Effector CD4-positive, alpha-beta T cell (primary cell): ENCODE data around the gene SHISA9.

Source experiments
- DNase-seq: peaks from one replicate; pipeline ENCODE4 v3.0.0-alpha.2; 2020

Gene SHISA9

DNA sequence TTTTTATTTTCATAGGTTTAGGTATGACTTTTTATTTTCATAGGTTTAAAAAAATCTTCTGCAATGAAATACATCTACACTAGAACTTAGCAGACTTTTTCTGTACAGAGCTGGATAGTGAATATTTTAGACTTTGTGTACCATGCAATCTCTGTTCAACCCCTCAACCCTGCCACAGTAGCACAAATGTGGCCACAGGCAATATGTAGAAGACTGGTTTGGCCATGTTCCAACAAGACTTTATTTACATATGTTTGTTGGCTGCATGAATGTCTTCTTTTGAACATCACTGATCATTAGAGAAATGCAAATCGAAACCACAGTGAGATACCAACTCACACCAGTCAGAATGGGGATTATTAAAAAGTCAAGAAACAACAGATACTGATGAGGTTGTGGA is 229.2 kb downstream of the SHISA9 start:
- DNase-seq: no peak

DNA sequence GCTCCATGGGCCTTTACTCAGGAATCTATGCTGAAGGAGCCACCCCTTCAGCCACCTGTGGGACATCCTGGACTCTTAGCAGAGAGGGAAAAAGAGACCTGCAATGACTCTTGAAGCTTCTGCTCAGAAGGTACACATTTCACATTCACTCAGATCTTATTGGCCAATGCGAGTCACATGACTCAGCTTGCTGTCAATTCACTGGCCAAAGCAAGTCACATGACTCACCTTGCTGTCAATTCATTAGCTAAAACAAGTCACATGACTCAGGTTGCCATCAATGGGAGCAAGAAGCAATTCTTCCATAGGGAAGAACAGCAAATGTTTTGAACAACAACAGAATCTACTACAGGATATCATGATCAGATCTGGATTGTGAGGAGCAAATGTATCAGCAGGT is 233.4 kb downstream of the SHISA9 start:
- DNase-seq: no peak

DNA sequence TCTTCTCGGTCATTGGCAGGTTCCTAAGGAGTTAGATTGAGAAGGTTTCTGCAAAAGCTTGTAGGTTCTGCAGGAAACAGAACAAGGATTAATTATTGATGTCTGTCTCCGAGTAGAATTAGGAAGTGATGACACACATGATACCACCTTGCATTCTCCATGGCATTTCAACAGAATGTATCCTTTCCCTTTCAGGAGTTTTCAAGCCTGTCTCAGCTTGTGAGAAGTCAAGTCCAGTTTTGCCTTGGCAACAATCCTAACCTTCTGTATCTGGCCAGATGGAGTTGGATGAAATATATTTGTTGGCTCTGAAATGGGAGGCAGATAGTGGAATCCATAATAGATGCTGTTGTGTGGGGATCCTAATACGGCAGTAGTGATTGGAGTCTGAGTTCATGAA is 235.5 kb downstream of the SHISA9 start:
- no peak for DNase-seq

DNA sequence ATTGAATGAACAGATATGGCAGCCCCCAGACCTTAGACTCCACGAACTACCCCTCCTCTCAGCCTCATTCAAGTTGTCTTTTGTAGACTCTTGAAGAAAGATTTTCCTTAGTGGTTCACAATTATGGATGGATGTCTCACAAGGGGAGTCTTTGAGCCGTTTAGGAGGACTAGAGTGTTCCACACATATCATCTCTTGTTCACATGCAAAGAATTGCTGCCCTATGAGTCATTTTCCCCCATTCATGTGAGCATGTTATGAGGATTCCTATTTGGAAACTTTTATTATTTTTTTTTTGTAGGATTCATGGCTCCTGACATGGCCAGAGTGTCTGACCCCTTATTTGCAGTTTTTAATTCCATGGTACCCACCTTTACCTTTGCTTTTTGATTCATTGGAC is 237.1 kb downstream of the SHISA9 start:
- no peak for DNase-seq

DNA sequence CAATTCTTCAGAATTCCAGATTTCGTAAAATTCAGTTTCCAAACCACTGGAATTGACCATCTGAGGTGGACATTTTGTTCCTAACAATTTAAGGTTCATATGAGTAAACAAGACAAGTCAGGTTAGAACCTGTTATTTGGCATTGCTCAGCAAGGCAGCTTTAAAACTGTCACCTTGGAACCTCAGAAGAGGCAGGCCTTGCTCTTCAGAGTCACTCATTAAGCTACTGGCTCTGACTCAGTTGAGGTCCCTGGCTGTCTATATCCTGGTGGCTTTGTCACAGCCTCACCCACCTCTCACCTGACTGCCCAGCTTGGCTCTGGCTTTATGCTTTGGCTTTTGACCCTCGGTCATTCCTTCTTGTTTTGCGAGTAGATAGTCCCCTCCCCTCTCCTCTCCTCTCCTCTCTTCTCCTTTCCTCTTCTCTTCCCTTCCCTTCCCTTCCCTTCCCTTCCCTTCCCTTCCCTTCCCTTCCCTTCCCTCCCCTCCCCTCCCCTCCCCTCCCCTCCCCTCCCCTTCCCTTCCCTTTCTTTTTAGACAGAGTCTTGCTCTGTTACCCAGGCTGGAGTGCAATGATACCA is 238.4 kb downstream of the SHISA9 start:
- DNase-seq: no peak

DNA sequence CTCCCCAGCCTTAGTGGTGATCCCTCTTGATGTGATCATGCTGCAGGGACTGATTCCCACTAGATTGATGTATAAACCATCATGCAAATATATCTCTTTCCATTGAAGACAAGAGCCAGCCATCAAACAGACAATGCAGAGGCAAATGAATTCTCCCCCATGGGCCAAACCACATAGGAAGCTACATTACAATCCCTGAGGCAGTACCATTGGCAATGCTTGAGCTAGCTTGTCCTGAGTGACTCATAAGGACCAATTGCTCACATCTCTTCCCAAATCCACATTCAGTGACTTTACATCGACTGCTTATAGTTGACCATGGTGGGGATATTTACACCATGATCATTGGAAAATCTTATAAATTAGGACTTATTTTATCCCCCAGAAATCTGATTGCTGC is 242.2 kb downstream of the SHISA9 start:
- DNase-seq: no peak

DNA sequence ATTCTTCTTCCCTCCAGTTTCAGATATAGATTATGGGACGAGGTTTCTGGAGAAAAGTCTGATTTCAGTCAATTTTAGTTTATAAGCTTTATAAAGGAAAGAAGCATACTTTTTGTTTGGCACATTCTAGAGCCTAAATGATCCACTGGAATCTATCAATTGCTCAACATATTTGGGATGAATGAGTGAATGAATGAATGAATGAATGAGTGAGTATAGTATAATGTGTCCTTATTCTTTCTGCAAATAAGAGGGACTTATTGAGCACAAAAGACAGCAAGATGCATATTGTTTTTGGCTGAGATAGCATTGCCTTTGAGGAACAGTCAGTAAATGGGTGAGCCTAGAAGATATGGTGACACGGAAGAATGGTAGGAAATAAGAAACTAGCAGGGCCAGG is 245.4 kb downstream of the SHISA9 start:
- DNase-seq: no peak

DNA sequence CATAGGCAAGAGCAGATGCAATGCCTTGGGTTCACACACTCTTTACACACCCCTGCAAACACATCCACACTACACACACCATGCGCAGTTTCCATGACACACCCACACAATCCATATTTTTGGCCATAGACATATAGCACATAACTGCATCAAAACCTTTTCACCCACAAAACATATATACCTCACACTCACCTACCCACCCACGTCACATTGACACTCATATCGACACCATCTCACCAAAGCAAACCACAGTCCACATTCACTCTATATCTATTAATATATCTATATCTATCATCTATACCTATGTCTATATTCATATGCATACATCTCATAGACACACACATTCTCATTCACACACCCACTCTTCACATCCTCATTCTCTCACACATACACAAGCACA is 246.9 kb downstream of the SHISA9 start:
- no peak for DNase-seq

DNA sequence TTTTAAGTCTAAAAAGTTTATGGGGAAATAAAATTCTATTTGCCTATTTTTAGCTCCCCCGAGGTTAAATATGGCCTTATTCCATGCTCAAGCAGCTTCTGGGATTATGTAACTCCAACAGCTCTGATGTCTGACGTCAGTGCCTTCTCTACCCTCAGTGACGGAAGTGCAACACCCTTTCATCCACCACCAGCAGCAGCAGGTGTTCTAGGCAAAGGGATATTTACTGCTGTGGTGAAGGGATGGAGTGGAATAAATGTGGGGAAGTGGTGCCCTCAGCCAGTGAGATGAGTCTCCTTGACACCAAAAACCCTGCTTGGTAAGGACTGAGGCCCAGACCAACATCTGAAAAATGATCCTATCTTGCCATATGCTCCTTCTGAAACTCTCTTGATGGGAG is 247.4 kb downstream of the SHISA9 start:
- DNase-seq: no peak

DNA sequence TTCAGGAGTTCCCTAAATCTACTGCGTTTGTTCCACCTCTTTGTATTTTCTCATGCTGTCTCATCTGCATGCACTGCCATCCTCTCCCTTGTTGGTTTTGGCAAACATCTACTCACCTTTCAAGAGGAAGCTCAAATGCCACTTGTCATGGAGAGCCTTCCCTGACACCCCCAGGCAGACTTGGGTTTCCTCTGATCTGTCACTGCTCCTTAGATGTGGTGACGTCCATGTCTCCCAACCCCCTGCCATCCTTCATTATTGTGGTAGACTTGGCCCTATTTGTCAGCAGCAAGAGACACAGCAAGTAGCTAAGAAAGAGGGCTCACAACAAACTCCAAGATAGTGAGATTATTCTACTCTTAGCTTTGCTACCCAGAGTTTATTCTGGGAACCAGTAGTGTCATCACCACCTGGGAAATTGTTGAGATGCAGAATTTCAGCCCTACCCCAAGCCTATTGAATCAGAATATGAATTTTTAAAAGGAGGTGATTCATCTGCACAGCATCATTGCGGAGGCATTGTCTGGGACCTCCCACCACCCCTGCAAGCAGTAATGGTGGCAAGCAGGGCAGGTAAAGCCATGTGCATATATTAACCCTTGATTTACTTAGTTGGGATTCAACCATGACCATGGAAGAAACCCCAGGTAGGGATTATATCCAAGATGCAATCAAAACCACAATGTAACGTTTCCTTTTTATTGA is 248.9 kb downstream of the SHISA9 start:
- DNase-seq: no peak

DNA sequence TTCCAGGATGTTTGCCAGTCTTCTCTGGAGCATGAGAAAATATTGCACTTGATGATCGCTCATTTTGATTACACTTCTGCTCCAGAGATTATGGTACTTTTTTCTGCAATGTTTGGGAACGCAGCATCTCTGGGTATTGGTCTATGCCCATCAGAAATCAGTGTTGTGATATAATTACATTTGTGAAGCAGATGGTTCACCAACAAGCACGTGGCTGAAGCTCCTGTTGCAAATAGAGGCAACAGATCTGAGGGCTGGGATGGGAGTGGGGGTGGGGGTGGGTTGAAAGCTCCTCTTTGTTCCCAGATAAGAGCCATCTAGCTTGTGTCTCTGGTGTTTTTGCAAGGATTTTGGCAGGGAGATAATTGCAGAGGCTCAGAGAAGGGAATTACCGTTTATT is 252.3 kb downstream of the SHISA9 start:
- no peak for DNase-seq

DNA sequence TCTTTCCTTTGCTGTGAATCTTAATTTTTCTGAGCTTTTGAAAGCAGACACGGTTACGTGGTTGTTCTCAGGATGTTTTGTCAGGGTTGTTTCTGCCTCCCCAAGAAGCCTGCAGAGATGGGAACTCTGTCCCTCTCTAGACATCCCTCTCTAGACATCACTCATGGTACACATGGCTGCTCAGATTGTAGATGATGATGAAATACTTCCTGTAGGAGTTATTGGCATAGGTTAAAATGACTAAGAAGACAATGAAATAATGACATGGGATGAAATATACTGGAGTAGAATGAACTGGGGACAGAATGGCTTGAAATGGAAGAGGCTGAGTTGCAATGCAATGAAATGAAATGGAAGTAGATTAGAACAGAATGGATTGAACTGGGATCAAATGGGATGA is 253.4 kb downstream of the SHISA9 start:
- no peak for DNase-seq

DNA sequence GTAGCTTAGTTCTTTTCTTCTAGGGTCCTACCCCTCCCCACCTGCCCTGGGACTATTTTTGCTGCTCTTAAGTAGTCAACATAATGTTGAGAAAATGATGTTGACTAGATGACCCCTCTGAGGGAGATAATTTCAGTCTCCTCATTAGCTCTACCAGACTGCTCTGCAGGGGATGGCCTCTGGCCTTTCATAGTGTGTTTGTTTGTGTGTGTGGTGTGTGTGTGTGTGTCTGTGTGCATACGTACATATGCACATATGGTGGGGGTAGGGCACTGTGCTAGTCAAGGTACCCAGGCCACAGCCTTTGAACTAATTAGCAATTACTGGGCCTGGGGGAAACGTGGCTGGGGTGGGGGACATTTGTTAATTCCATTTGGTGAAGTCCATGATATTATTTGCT is 254.0 kb downstream of the SHISA9 start:
- no peak for DNase-seq

DNA sequence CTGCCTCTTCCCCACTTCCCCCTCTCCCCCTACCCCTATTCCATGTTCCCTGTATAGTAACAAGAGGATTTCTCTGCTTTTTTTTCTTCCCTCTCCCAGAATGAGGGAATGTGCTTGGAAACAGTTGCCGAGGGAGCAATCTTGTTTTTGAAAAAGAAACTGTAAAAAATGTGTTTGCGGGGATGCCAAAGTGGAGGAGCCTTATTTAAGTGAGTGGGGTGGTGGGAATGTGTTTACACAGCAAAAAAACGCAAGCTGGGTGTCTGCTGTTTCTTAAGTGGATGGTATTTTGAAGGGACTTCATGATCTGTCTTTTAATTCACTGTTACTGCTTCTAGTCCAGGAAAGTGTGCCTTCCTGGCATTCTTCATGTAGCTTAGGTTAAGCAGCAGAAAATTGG is 254.4 kb downstream of the SHISA9 start:
- DNase-seq: no peak

DNA sequence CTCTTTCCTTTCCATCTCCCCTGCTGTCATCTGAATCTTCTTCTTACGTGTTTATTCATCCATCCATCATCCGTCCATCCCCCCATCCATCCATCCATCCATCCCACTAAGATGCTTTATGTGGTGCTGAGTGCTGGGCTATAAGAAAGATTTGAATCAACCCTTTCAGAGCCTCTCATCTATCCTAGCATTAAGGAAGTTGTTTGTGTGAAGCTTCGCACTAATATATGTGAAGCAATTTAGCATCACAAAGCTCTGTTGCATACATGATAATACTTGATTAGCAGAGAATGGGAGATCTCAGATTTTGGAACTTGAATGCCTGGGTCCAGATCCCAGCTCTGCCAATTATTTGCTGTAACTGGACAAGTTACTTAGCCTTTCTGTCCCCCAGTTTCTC is 255.7 kb downstream of the SHISA9 start:
- DNase-seq: no peak

DNA sequence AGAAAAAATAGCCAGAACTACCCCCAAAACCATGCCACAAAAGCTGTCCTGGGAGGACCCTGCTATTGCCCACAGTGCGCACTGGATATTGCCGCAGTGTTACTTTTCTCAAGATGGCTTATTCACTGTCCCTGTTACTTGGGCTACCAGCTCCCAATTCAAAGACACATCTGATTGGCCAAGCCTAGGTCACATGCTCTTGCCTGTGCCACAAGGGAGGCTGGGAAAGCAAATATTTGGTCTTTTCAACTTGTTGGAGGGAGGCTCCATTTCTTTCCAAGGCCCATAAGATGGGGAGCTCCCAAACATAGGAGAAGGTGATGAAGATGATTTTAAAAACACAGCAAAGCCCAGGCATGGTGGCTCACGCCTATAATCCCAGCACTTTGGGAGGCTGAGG is 257.0 kb downstream of the SHISA9 start:
- no peak for DNase-seq

DNA sequence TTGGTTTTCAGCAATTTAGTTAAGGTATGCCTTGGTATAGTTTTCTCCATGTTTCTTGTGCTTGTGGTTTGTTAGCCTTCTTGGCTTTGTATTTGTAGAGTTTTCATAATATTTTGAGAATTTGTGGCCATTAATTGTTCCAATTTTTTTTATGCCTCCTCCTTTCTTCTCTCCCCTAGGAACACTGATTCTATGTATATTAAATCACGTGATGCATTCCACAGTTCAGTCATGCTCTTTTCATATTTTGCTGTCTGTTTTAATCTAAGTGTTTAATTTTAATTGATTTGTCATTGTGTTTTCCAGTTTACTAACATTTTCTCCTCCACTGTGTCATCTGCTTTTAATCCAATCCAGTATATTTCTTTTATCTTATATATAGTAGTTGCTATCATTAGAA is 263.6 kb downstream of the SHISA9 start:
- DNase-seq: no peak

DNA sequence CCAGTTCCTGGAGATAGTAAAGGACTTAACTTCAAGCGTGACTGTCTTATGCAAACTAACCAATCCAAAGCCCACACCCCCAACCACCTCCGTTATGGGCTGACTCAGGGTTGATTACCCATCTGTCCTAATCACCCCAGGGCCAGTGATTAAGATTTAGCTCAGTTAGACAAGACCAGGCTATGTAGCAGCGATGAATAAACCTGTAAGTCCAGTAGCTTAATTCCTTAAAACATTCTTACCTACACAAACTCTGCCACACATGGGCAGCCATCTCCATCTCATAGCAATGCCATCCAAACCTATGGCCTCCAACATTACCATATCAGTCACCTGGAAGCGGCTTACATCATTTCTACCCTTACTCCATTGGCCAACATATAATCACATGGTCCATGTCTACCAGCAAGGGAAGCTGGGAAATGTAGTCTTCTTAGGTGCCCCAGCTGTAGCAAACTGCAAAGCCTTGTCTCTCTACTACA is 266.7 kb downstream of the SHISA9 start:
- DNase-seq: no peak

DNA sequence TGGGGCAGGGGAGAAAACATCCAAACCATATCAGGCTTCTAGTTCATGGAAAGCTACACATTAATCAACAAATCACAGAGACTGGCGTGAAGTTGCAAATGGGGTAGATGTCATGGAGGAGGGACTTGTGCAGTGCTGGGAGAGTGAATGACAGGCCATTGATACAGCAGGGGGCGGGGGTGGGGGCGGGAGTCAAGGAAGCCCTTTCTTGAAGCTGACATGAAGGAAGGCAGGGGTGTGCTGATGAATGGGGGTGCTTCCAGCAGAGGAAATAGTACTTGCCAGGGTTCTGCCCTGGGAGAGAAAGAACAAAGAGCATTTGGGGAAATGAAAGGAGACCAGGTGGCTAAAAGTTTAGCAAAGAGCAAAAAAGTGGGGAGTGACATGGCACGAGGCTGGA is 269.9 kb downstream of the SHISA9 start:
- no peak for DNase-seq

DNA sequence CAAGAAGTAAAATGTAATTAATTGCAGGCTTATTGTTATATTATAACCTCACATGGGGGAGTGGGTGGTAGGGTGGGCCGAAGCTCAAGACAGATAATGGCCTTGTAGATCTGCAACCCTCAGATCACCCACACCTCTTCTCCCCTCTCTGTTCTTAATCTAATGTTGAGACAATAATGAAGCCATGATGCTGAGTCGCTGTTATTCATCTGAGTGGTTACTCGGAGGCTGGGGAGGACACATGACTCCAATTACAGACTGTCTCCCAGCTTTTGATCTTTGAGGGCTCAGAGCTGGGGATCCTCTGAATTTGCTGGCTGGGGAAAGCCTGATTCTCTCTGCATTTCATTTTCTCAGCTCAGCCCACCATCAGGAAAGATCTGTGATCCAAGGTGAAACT is 275.3 kb downstream of the SHISA9 start:
- no peak for DNase-seq

DNA sequence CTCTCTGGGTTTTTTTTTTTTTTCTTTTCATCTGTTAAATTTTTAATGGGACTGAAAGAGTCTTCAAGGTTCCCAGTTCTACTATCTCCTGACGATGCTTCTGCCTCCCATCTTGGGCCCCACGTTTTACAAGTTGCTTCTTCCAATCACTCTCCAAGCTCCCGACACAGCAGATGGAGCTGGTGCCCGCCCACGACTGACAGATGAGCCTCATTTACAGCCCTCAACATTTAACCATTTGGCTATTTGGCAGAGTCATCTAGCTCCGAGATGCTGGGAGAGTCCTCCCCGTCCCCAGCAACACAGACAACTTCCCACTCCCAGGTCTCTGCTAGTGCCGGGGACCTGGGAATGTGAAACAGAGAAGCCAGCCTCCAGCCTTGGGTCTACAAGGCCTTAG is 276.9 kb downstream of the SHISA9 start:
- DNase-seq: no peak

DNA sequence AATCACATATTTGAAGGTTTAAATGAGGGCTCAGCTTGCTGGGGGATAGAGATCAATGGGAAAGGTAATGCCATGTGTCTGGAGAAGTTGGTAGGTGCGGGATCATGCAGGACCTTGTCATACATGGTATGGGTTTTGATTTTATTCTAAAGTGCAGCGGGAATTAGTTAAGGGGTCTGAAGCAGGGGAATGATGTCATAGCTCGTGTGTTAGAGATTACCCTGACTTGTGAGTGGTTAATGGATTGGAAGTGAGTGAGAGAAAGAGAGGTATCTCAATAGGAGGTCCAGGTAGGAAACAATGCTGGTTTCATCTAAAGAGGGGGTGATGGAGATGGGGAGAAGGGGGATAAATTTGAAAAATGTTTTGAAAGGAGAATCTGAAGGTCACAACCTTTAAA is 280.0 kb downstream of the SHISA9 start:
- DNase-seq: no peak

DNA sequence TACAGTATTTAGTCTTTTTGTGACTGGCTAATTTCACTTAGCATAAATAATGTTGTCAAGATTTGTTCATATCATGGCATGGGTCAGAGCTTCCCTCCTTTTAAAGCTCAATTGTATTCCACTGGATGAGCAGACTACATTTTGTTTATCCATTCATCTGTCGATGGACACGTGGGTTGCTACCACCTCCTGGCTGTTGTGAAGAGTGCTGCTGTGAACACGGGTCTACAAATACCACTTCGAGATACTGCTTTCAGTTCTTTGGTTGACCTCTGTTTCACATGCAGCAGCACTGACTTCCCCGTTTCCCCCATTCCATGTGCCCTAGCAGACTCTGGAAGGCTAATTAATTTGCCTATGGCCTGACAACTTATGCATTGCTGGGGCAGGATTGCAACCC is 285.4 kb downstream of the SHISA9 start:
- no peak for DNase-seq

DNA sequence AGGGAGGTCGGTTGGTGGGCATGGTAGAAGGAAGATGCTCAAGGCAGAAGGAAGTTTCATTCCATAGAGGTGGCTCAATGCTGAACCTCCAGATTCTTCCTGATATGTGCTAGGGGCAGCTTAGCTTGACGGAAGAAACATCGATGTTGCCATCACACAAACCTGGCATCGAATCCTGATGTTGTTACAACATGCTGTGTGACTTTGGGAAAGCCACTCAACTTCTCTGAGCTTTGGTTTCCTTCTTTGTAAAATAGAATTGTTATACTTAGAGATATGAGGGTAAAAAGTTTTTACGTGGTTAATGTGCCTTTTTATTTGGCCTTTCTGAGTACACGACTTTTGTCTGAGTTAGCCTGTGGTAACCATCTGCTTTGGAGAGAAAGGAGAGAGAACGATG is 287.9 kb downstream of the SHISA9 start:
- no peak for DNase-seq

DNA sequence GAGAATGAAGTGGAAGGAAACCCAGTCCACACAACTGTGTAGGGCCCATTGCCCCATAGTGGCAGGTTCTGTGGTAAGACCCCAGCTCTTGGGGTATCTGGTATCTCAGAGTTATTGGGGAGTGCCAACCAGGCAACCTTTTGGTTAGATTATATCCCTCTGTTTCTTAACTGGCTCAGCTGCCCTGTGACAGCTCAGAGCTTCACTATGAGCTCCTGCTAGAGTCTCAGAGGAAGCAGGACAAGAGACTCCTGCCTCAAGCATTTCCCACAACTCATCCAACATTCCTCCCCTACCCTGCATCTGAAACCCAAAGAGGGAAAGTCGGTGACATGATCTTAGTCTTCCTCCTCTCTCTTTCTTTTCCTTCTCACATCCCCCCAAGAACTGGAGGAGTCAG is 292.3 kb downstream of the SHISA9 start:
- DNase-seq: no peak
